GM23248 (cell line): Measurements from ENCODE around the gene ENTPD3.

ENCODE experiments used
- EZH2 ChIP-seq: fragments of 200-600 bp; sonication (generic); IDR thresholded peaks from 2 replicates; pipeline ENCODE4 v1.6.1; 2018; ENCODE audit warnings: antibody characterized with exemption, mild to moderate bottlenecking; ENCODE audit not compliant: insufficient read depth, poor library complexity, severe bottlenecking
- EZH2phosphoT487 ChIP-seq: fragments of 200-600 bp; sonication (generic); IDR thresholded peaks from 2 replicates; pipeline ENCODE4 v1.6.1; 2018; ENCODE audit warnings: antibody characterized with exemption, moderate library complexity, mild to moderate bottlenecking, low read depth; ENCODE audit not compliant: insufficient read depth

- no peak for TF ChIP-seq EZH2phosphoT487
- no peak for TF ChIP-seq EZH2
Measured at GRCh38 chr3:40339871-40340270, 47.1 kb upstream of the ENTPD3 start.
